WTC11 (cell line): ENCODE data around the gene ROR2. TPM values are rescaled to one million over a fixed set of nuclear protein-coding genes. Genes with fewer than 3 reads are reported as not detected.

Experiments
- ATAC-seq: fragments of 200-7000 bp; cut with Tn5 transposase; 2 replicates; pipeline ENCODE4 v1.10.0; 2021; ENCODE audit warnings: mild to moderate bottlenecking, moderate library complexity
- CTCF ChIA-PET: fragments of 300-600 bp; sonication (Branson Sonifier 250); formaldehyde crosslinking; loops from one replicate; lab custom pipeline; 2021; ENCODE audit warnings: antibody characterized with exemption; lab: Charles Lee
- POLR2A ChIA-PET: fragments of 350-600 bp; sonication (Branson Sonifier 250); formaldehyde crosslinking; loops from one replicate; lab custom pipeline; 2021; ENCODE audit warnings: antibody characterized with exemption; lab: Charles Lee
- DNase-seq: peaks from one replicate; pipeline ENCODE4 v3.0.0; 2021; ENCODE audit warnings: low spot score
- H3K27ac Mint-ChIP-seq: 2 replicates; pipeline ENCODE4 v1.8.0; 2021; ENCODE audit warnings: mixed read lengths
- H3K27me3 Mint-ChIP-seq: 2 replicates; pipeline ENCODE4 v1.8.0; 2021; ENCODE audit warnings: low read depth, mild to moderate bottlenecking, moderate library complexity, mixed read lengths
- H3K36me3 Mint-ChIP-seq: 2 replicates; pipeline ENCODE4 v1.8.0; 2021; ENCODE audit warnings: mixed read lengths
- H3K4me1 Mint-ChIP-seq: 2 replicates; pipeline ENCODE4 v1.8.0; 2022; ENCODE audit warnings: mixed read lengths
- H3K4me3 Mint-ChIP-seq: 2 replicates; pipeline ENCODE4 v1.8.0; 2021; ENCODE audit warnings: mild to moderate bottlenecking, moderate library complexity, mixed read lengths
- H3K9me3 Mint-ChIP-seq: 2 replicates; pipeline ENCODE4 v1.8.0; 2021; ENCODE audit warnings: mixed read lengths
- ATF1 ChIP-seq: sonication (generic); formaldehyde crosslinking; IDR thresholded peaks from 2 replicates; pipeline ENCODE4 v1.8.1; 2023; ENCODE audit warnings: mild to moderate bottlenecking, moderate library complexity, missing genetic modification reagents
- FOXK1 ChIP-seq: sonication (generic); formaldehyde crosslinking; IDR thresholded peaks from 2 replicates; pipeline ENCODE4 v1.8.0; 2022; ENCODE audit warnings: mild to moderate bottlenecking, moderate library complexity, missing genetic modification reagents
- FOXP1 ChIP-seq: sonication (generic); formaldehyde crosslinking; IDR thresholded peaks from 2 replicates; pipeline ENCODE4 v1.8.0; 2022; ENCODE audit warnings: missing genetic modification reagents, mild to moderate bottlenecking, moderate library complexity, borderline replicate concordance
- GRHL2 ChIP-seq: fragments of 250-450 bp; sonication (Bioruptor Pico); IDR thresholded peaks from 2 replicates; pipeline ENCODE4 v1.8.0; 2022; ENCODE audit warnings: mild to moderate bottlenecking, moderate library complexity; ENCODE audit not compliant: insufficient replicate concordance, severe bottlenecking
- IRF2 ChIP-seq: sonication (generic); formaldehyde crosslinking; IDR thresholded peaks from 2 replicates; pipeline ENCODE4 v1.8.0; 2022; ENCODE audit warnings: low read depth, missing genetic modification reagents, borderline replicate concordance
- JAZF1 ChIP-seq: fragments of 250-450 bp; sonication (Bioruptor Pico); IDR thresholded peaks from 2 replicates; pipeline ENCODE4 v1.9.0; 2021; ENCODE audit warnings: moderate library complexity, mild to moderate bottlenecking, inconsistent platforms
- JUN ChIP-seq: sonication (generic); formaldehyde crosslinking; IDR thresholded peaks from 2 replicates; pipeline ENCODE4 v1.8.0; 2023; ENCODE audit warnings: mild to moderate bottlenecking, missing genetic modification reagents
- MYBL2 ChIP-seq: sonication (generic); formaldehyde crosslinking; IDR thresholded peaks from 2 replicates; pipeline ENCODE4 v1.8.1; 2023; ENCODE audit warnings: mild to moderate bottlenecking, moderate library complexity, missing genetic modification reagents
- PREB ChIP-seq: sonication (generic); formaldehyde crosslinking; IDR thresholded peaks from 2 replicates; pipeline ENCODE4 v1.8.1; 2022; ENCODE audit warnings: mild to moderate bottlenecking, missing genetic modification reagents, moderate library complexity, borderline replicate concordance
- RORB ChIP-seq: fragments of 250-450 bp; sonication (Bioruptor Pico); IDR thresholded peaks from 2 replicates; pipeline ENCODE4 v1.9.0; 2021; ENCODE audit warnings: mild to moderate bottlenecking
- SP1 ChIP-seq: sonication (generic); formaldehyde crosslinking; conservative IDR thresholded peaks from 2 replicates; pipeline ENCODE4 v1.8.1; 2022; ENCODE audit warnings: missing genetic modification reagents
- STAT6 ChIP-seq: sonication (generic); formaldehyde crosslinking; conservative IDR thresholded peaks from 2 replicates; pipeline ENCODE4 v1.8.1; 2023; ENCODE audit warnings: mild to moderate bottlenecking, low read depth, missing genetic modification reagents, moderate library complexity
- USF1 ChIP-seq: sonication (generic); formaldehyde crosslinking; IDR thresholded peaks from 2 replicates; pipeline ENCODE4 v1.8.0; 2022; ENCODE audit warnings: mild to moderate bottlenecking, missing genetic modification reagents
- ZMAT4 ChIP-seq: fragments of 250-450 bp; sonication (Bioruptor Pico); IDR thresholded peaks from 2 replicates; pipeline ENCODE4 v1.9.0; 2021; ENCODE audit warnings: mild to moderate bottlenecking
- ZNF138 ChIP-seq: sonication (generic); formaldehyde crosslinking; conservative IDR thresholded peaks from 2 replicates; pipeline ENCODE4 v1.8.1; 2022; ENCODE audit warnings: mild to moderate bottlenecking, moderate library complexity, missing genetic modification reagents
- ZNF232 ChIP-seq: sonication (generic); formaldehyde crosslinking; IDR thresholded peaks from 2 replicates; pipeline ENCODE4 v1.8.0; 2022; ENCODE audit warnings: mild to moderate bottlenecking, missing genetic modification reagents
- ZNF317 ChIP-seq: sonication (generic); formaldehyde crosslinking; IDR thresholded peaks from 2 replicates; pipeline ENCODE4 v1.8.1; 2023; ENCODE audit warnings: low read depth, mild to moderate bottlenecking, moderate library complexity, missing genetic modification reagents, borderline replicate concordance
- ZNF512 ChIP-seq: sonication (generic); formaldehyde crosslinking; IDR thresholded peaks from 2 replicates; pipeline ENCODE4 v1.8.1; 2022; ENCODE audit warnings: missing genetic modification reagents, borderline replicate concordance
- ZNF532 ChIP-seq: fragments of 250-450 bp; sonication (Bioruptor Pico); IDR thresholded peaks from 2 replicates; pipeline ENCODE4 v1.9.0; 2021; ENCODE audit warnings: mild to moderate bottlenecking, borderline replicate concordance
- ZNF671 ChIP-seq: fragments of 250-450 bp; sonication (Bioruptor Pico); IDR thresholded peaks from 2 replicates; pipeline ENCODE4 v1.8.0; 2021; ENCODE audit warnings: mild to moderate bottlenecking
- ZSCAN18 ChIP-seq: fragments of 250-450 bp; sonication (Bioruptor Pico); IDR thresholded peaks from 2 replicates; pipeline ENCODE4 v2.1.2; 2022; ENCODE audit warnings: mild to moderate bottlenecking, moderate library complexity
- total RNA-seq: library from RNA; stranded (reverse); gene quantifications from 3 replicates; pipeline ENCODE4 v1.2.3, GENCODE V29; 2021

The ROR2 gene
- total RNA-seq, 1 experiment from 2014 or later: 19.8 TPM

GRCh38 chr9:91842358-91843049 lies 107.5 kb downstream of the ROR2 start:
- no peak overlapping the region for H3K27ac Mint-ChIP-seq
- H3K36me3 Mint-ChIP-seq: no peaks in the 10 kb centered on the region
- peaks cover 56% of the 10 kb centered on the region for H3K4me1 Mint-ChIP-seq
- DNase-seq: no peak
- no peak for ATAC-seq
- H3K9me3 Mint-ChIP-seq: no peaks in the 10 kb centered on the region
- H3K4me3 Mint-ChIP-seq: no peak overlapping the region
- POLR2A ChIA-PET: no interaction called here
- TF ChIP-seq RORB (CRISPR knock-in tag) (no peak), SP1 (CRISPR knock-in tag) (no peak), ZSCAN18 (no peak), FOXK1 (CRISPR knock-in tag) (no peak), ATF1 (CRISPR knock-in tag) (no peak)
- CTCF ChIA-PET: no interaction called here
- no peaks in the 10 kb centered on the region for H3K27me3 Mint-ChIP-seq

GRCh38 chr9:91841591-91841990 lies 108.4 kb downstream of the ROR2 start:
- Mint-ChIP-seq H3K4me1 (peaks cover 53% of the 10 kb centered on the region), H3K36me3 (no peaks in the 10 kb centered on the region), H3K4me3 (no peak overlapping the region), H3K27me3 (no peaks in the 10 kb centered on the region), H3K27ac (no peak overlapping the region; the same call in 1 of the 2 replicates), H3K9me3 (no peaks in the 10 kb centered on the region)
- POLR2A ChIA-PET: no interaction called here
- ATAC-seq (no peak), DNase-seq (no peak)
- CTCF ChIA-PET: interaction anchor here (1.6 kb wide), 1 partner anchor 109 kb away, joined by 5 read pairs; no protein-coding TSS in a partner anchor
- TF ChIP-seq ZNF232 (no peak), ZNF512 (CRISPR knock-in tag) (no peak), JAZF1 (CRISPR knock-in tag) (no peak), ZMAT4 (CRISPR knock-in tag) (no peak), USF1 (CRISPR knock-in tag) (no peak), ZNF317 (CRISPR knock-in tag) (no peak), JUN (CRISPR knock-in tag) (no peak), ZNF138 (CRISPR knock-in tag) (no peak), PREB (CRISPR knock-in tag) (no peak), FOXP1 (CRISPR knock-in tag) (no peak), ZNF671 (no peak), GRHL2 (CRISPR knock-in tag) (no peak), IRF2 (no peak), ZNF532 (no peak), MYBL2 (CRISPR knock-in tag) (no peak), STAT6 (no peak)
